HCT116 (cell line): ENCODE results near the gene NTSR1. TPM values are rescaled to one million over a fixed set of nuclear protein-coding genes. Genes with fewer than 3 reads are reported as not detected.
"Not testable (repeated sequence)": the region's sequence is repeated elsewhere in the genome, so short reads cannot be mapped to it uniquely, and the experiment has no call there.

Experiments
- ATAC-seq: fragments of 200-7000 bp; cut with Tn5 transposase; 2 replicates; pipeline ENCODE4 v1.9.1; 2020; ENCODE audit warnings: mild to moderate bottlenecking, moderate library complexity
- BruUV-seq: library from RNA; stranded (reverse); fragments of 400-500 nt; replicated peaks from 2 replicates; lab custom pipeline; 2021; lab: Mats Ljungman, UMichigan
- CTCF ChIA-PET: fragments of 300-600 bp; sonication (Branson Sonifier 250); formaldehyde crosslinking; loops from one replicate; lab custom pipeline; 2021; ENCODE audit warnings: antibody characterized with exemption; lab: Charles Lee
- POLR2A ChIA-PET: fragments of 300-600, 350-600 bp; sonication (Branson Sonifier 250); formaldehyde crosslinking; loops from one replicate; lab custom pipeline; 2021; ENCODE audit warnings: antibody characterized with exemption; lab: Charles Lee
- RAD21 ChIA-PET, 2 experiments: fragments of 300-600 bp; sonication (Branson Sonifier 250); formaldehyde crosslinking; loops; one replicate each; lab custom pipeline; 2023; ENCODE audit warnings: low total read pairs in 2 of 2; ENCODE audit not compliant: uncharacterized antibody in 2 of 2, unreplicated experiment in 2 of 2, low non-redundant PET in 1 of 2; lab: Charles Lee
- DNase-seq: peaks from one replicate; pipeline ENCODE4 v3.0.0-alpha.2; 2010; ENCODE audit warnings: low read depth, low spot score
- H2AFZ ChIP-seq: fragments of 200-600 bp; shearing (Covaris generic), sonication (generic); 2 replicates; pipeline ENCODE4 v1.6.1; 2017; ENCODE audit warnings: low read depth, mixed run types, mixed read lengths, antibody characterized with exemption, low read length; ENCODE audit not compliant: poor library complexity, severe bottlenecking
- H3K27ac ChIP-seq: 2 replicates; pipeline ENCODE4 v1.5.1; 2012; ENCODE audit warnings: low read depth, low read length
- H3K27me3 ChIP-seq: fragments of 200-600 bp; sonication (generic); 2 replicates; pipeline ENCODE4 v1.6.1; 2016; ENCODE audit warnings: mixed run types, low read length, mixed read lengths; ENCODE audit not compliant: insufficient read depth
- H3K36me3 ChIP-seq, 2 experiments: fragments of 200-500 bp in 1 of 2; fragments of 200-600 bp in 1 of 2; sonication (Bioruptor generic) in 1 of 2; sonication (generic) in 1 of 2; 2 replicates each; pipeline versions ENCODE4 v1.5.1 to v1.6.1; 2014 to 2016; ENCODE audit warnings: low read length in 2 of 2, inconsistent platforms in 1 of 2, mixed read lengths in 1 of 2, mixed run types in 1 of 2; ENCODE audit not compliant: insufficient read depth in 2 of 2, control insufficient read depth in 1 of 2
- H3K4me1 ChIP-seq, 2 experiments: fragments of 200-600 bp in 1 of 2; sonication (generic) in 1 of 2; 2 replicates each; pipeline versions ENCODE4 v1.5.1 to v1.6.1; 2012 to 2017; ENCODE audit warnings: low read length in 2 of 2, inconsistent platforms in 1 of 2, mild to moderate bottlenecking in 1 of 2, mixed read lengths in 1 of 2, mixed run types in 1 of 2, moderate library complexity in 1 of 2; ENCODE audit not compliant: insufficient read depth in 2 of 2, control insufficient read depth in 1 of 2
- H3K4me2 ChIP-seq: fragments of 200-600 bp; sonication (generic); 2 replicates; pipeline ENCODE4 v1.6.1; 2017; ENCODE audit warnings: mixed run types, low read length, mixed read lengths
- H3K4me3 ChIP-seq, 2 experiments: fragments of 200-600 bp in 1 of 2; sonication (generic) in 1 of 2; replicated peaks in 1 of 2; 2 replicates each; pipeline ENCODE4 v1.5.1; 2011 to 2016; ENCODE audit warnings: low read length in 2 of 2, control low read depth in 1 of 2, low read depth in 1 of 2, mild to moderate bottlenecking in 1 of 2, mixed read lengths in 1 of 2, mixed run types in 1 of 2
- H3K79me2 ChIP-seq: fragments of 200-600 bp; sonication (generic); 2 replicates; pipeline ENCODE4 v1.6.1; 2017; ENCODE audit warnings: mild to moderate bottlenecking, mixed run types, low read length, moderate library complexity, mixed read lengths; ENCODE audit not compliant: insufficient read depth
- H3K9ac ChIP-seq: fragments of 200-600 bp; sonication (generic); 2 replicates; pipeline ENCODE4 v1.6.1; 2016; ENCODE audit warnings: low read length, mixed read lengths
- H3K9me2 ChIP-seq: fragments of 200-600 bp; sonication (generic), shearing (Covaris generic); 2 replicates; pipeline ENCODE4 v1.6.1; 2017; ENCODE audit warnings: mixed run types, mild to moderate bottlenecking, moderate library complexity; ENCODE audit not compliant: insufficient read depth
- H3K9me3 ChIP-seq, 2 experiments: fragments of 200-500 bp in 1 of 2; fragments of 200-600 bp in 1 of 2; sonication (Bioruptor generic) in 1 of 2; sonication (generic) in 1 of 2; 2 replicates each; pipeline ENCODE4 v1.6.1; 2014 to 2017; ENCODE audit warnings: low read length in 2 of 2, mixed read lengths in 2 of 2, inconsistent platforms in 1 of 2, low read depth in 1 of 2, mild to moderate bottlenecking in 1 of 2, mixed run types in 1 of 2, moderate library complexity in 1 of 2; ENCODE audit not compliant: control insufficient read depth in 1 of 2, insufficient read depth in 1 of 2
- H4K20me1 ChIP-seq: fragments of 200-600 bp; sonication (generic), shearing (Covaris generic); 2 replicates; pipeline ENCODE4 v1.6.1; 2017; ENCODE audit warnings: mixed run types, mild to moderate bottlenecking, moderate library complexity; ENCODE audit not compliant: insufficient read depth
- ELF1 ChIP-seq: IDR thresholded peaks from 2 replicates; pipeline ENCODE4 v1.6.1; 2012; ENCODE audit warnings: low read depth, borderline replicate concordance
- EZH2phosphoT487 ChIP-seq: fragments of 200-600 bp; IDR thresholded peaks from 2 replicates; pipeline ENCODE4 v1.6.1; 2018; ENCODE audit warnings: antibody characterized with exemption, borderline replicate concordance
- FOSL1 ChIP-seq: IDR thresholded peaks from 2 replicates; pipeline ENCODE4 v1.6.1; 2012; ENCODE audit warnings: low read depth
- JUND ChIP-seq: IDR thresholded peaks from 2 replicates; pipeline ENCODE4 v1.6.1; 2012
- SP1 ChIP-seq: IDR thresholded peaks from 2 replicates; pipeline ENCODE4 v1.6.1; 2012; ENCODE audit warnings: low read depth
- YY1 ChIP-seq: IDR thresholded peaks from 2 replicates; pipeline ENCODE4 v1.6.1; 2011; ENCODE audit warnings: low read length, low read depth, moderate library complexity, mild to moderate bottlenecking; ENCODE audit not compliant: insufficient replicate concordance; ENCODE audit errors: extremely low read depth
- ZFX ChIP-seq: fragments of 450-650 bp; IDR thresholded peaks from 2 replicates; pipeline ENCODE4 v1.6.1; 2017
- intact Hi-C: fragments of 100-400 bp; cut with micrococcal nuclease; formaldehyde crosslinking; loops from 2 replicates; pipeline ENCODE4 v1.10.0; 2022
- total RNA-seq: library from RNA; stranded (reverse); gene quantifications from one replicate; pipeline ENCODE4 v1.2.1, GENCODE V29; 2021; ENCODE audit not compliant: unreplicated experiment

The NTSR1 gene
- total RNA-seq, 1 experiment from 2014 or later = 187 TPM

- BruUV-seq, DNase-seq, RAD21 ChIA-PET, CTCF ChIA-PET, H3K27ac ChIP-seq, H3K4me3 ChIP-seq, H3K9ac ChIP-seq, H4K20me1 ChIP-seq, H3K79me2 ChIP-seq, intact Hi-C loops, POLR2A ChIA-PET, H3K9me2 ChIP-seq, H3K27me3 ChIP-seq, H3K9me3 ChIP-seq, H3K4me2 ChIP-seq, H2AFZ ChIP-seq, ATAC-seq, H3K36me3 ChIP-seq: not testable (repeated sequence)
- peaks cover 5 to 19% of the 10 kb centered on the region in 2 experiments for H3K4me1 ChIP-seq
Observed at GRCh38 chr20:62683660-62684322, 24.8 kb upstream of the NTSR1 start.

- no peaks in the 10 kb centered on the region for H3K36me3 ChIP-seq
- H3K27ac ChIP-seq = no peak overlapping the region
- RAD21 ChIA-PET = no interaction called here
- H3K9me3 ChIP-seq = peaks cover 0 to 6% of the 10 kb centered on the region in 2 experiments; a peak in 1 of 4 replicates
- no peaks in the 10 kb centered on the region for H4K20me1 ChIP-seq
- TF ChIP-seq JUND = no peak
- no peak for TF ChIP-seq EZH2phosphoT487
- TF ChIP-seq YY1 = no peak
- no peak for TF ChIP-seq SP1
- no peak for TF ChIP-seq ZFX
- no peak for TF ChIP-seq FOSL1
- no peak for TF ChIP-seq ELF1
- H3K4me1 ChIP-seq = peaks cover 6 to 24% of the 10 kb centered on the region in 2 experiments
- no TSS peak for BruUV-seq
- no peak overlapping the region for H3K4me2 ChIP-seq
- ATAC-seq (no peak), DNase-seq (no peak)
- no peak overlapping the region for H3K4me3 ChIP-seq
- H3K27me3 ChIP-seq = no peaks in the 10 kb centered on the region
- no peaks in the 10 kb centered on the region for H3K79me2 ChIP-seq
- no peak overlapping the region for H2AFZ ChIP-seq
- H3K9ac ChIP-seq = no peak overlapping the region
- no peaks in the 10 kb centered on the region for H3K9me2 ChIP-seq
- CTCF ChIA-PET = interaction anchor here (1.4 kb wide), 1 partner anchor 19 kb away, joined by 3 read pairs; no protein-coding TSS in a partner anchor
- POLR2A ChIA-PET = no interaction called here
- intact Hi-C loops = no loop called here
Observed at GRCh38 chr20:62684981-62685380, 23.7 kb upstream of the NTSR1 start.
